Amniotic stem cell (primary cell): ENCODE measurements around the gene PCNX1.
"Not testable (repeated sequence)": the region's sequence is repeated elsewhere in the genome, so short reads cannot be mapped to it uniquely, and the experiment has no call there.

Experiments used
- DNase-seq: peaks from one replicate; lab custom pipeline; 2025; lab: John Stamatoyannopoulos, UW

Gene PCNX1

DNA sequence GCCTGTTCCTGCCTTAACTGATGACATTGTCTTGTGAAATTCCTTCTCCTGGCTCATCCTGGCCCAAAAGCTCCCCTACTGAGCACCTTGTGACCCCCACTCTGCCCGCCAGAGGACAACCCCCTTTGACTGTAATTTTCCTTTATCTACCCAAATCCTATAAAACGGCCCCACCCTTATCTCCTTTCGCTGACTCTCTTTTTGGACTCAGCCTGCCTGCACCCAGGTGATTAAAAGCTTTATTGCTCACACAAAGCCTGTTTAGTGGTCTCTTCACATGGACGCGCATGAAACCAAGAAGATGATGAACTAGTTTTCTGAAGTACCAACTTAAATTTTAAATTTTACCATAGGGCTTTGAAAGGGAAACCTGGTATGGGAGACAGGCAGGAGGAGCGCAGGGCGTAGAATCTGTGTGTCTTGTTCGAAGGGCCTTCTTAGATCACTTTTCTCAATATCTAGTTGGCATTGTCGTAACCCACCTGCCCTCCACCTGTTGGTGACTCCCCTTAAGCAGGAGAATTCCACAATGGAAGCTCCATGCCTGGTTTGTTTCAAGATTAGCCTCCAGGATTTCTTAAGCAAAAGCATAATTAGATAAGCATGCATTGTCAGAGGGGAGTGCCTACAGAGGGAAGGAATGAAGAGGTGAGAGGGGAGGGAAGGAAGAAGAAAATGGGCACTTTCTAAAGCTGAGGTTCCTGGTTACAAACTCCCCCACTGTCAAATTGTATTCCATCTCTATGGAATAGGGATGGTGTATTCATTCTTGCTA is 222.6 kb downstream of the PCNX1 start:
- DNase-seq, result not testable (repeated sequence)

DNA sequence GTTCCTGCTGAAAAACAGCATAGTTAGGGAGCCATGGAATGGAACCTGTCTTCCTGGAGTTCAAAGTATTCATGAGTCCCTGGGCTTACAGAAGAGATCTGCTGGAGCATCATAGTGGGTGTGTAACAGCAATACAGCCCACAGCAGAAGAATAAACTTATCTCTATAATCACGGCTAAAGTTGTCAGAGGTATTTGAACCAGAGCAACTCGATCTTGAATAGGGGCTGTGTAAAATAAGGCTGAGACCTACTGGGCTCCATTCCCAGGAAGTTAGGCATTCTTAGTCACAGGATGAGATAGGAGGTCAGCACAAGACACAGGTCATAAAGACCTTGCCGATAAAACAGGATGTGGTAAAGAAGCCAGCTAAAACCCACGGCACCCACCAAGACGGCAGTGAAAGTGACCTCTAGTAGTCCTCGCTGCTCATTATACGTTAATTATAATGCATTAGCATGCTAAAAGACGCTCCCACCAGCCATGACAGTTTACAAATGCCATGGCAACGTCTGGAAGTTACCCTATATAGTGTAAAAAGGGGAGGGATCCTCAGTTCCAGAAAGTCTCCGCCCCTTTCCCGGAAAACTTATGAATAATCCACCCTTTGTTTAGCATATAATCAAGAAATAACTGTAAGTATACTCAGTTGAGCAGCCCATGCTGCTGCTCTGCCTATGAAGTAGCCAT is 223.4 kb downstream of the PCNX1 start:
- no peak for DNase-seq

DNA sequence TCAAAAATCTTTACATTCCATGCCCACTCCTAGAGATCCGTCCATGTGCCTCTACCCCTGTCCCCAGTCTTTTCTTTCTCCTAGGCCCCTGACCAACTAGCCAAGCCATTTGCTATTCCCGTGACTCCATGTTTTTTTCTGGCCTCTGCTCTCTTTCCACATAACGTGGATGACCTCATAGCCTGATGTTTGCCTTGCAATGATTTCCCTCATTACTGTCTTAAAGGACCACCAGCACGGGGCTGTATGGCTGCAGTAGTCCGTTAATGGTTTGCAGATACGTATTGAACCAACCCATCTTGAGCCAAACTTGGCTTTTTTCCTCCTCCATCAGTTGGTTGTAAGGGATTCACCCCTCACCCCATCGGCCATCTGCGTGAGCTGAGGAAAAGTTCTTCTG is 226.0 kb downstream of the PCNX1 start:
- no peak for DNase-seq

DNA sequence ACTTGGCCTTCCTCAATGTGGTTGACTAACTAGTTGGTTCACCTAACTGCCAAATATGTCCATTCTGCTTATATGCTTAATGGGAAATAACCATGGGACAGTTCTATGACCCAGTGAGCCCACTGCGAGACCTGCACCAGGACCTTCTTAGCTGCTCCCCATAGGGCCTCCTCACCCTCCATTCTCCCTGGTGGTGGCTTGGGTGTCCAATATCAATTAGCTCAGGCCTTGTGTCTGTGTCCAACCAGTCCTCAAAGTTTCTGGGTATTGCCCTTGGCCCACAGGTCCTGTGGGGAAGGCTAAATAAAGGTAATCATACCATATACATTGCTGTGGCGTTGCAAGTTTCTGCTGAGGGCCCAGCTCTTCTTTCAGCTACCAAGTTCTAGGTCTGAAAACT is 228.2 kb downstream of the PCNX1 start:
- no peak for DNase-seq

DNA sequence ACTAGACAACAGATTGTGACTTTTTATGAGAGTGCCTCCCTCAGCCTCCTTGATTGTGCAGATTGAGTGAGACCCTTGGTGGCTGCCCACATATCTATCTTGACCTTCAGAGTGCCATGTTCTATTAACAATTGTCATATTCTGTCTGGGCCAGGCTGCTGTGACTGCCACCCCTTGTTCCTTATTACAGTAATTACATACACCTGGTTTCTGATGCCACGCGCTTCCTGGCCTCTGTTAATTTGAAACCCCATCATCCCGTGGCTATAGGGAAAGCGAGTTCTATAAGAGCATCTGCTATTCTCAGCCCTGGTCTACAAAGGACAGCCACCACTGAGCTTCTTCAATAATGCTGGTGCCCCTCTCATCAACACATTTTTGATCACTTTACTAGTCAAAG is 228.7 kb downstream of the PCNX1 start:
- no peak for DNase-seq

DNA sequence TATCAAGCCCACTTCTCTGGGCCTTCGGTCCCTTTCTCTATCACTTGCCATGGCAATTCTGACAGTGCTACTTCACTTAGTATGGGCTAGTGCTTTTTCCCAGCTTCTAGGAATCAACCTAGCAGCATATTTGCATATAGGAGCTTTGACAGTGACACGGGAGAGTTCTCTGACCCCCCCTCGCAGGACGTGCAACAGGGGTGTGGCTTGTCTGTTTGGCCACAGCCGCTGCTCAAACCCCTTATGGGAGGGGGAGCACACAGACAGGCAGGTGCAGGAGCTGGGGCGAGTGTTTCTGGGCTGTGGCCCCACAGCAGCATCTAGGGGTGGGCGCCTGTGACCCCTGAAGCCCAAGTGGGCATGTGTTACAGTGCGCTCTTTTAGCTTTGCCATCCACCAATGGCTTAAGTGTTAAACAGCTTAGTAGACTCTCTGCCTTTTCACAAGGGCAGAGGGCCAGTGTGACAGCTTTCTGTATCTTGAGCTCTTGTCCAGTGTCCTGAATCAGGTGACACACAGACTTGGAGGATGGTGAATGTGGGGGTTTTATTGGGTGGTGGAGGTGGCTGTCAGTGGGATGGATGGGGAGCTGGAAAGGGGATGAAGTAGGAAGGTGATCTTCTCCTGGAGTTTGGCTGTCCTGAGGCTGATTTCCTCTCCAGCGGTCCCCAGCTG is 229.3 kb downstream of the PCNX1 start:
- no peak for DNase-seq

DNA sequence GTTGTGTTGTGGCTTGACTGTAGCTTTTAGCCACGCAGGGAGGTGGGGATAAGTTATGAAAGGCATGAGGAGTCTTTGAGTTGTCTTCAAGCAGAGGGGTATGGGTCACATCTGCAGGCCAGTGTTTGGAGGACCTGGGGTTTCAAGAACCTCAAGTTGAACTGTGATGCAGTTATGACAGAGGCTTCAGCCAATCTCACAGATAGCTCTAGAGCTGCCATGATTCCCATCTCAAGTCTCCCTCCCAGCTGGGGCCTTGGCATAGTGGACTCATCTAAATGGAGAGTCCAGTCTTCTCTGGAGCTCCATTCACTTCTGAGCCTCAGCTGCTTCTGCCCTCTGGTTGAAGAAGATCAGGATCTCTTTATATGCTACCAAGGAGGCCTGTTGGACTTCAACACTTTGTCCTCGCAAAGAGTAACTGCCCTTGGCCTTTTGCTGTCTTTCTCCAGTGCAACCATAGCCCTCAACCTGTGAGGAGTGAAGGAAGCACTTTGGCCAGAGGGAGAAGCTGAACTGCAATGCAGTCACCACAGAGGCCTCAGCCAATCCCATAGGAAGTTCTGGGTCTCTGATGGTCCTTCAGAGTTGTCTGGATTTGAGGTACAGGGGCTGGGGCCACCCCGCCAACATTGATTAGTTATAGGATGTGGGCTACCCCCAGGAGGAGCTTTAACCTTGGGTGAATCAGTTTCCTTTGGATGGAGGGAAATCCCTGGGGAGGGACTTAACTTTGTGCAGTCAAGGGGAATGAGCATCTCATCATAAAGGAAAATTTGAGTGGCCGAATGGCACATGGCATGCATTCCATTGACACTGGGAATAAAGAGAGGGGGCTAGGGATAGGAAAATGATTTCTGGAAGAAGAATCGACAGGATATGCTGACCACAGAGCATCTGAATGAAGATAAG is 230.5 kb downstream of the PCNX1 start:
- no peak for DNase-seq

DNA sequence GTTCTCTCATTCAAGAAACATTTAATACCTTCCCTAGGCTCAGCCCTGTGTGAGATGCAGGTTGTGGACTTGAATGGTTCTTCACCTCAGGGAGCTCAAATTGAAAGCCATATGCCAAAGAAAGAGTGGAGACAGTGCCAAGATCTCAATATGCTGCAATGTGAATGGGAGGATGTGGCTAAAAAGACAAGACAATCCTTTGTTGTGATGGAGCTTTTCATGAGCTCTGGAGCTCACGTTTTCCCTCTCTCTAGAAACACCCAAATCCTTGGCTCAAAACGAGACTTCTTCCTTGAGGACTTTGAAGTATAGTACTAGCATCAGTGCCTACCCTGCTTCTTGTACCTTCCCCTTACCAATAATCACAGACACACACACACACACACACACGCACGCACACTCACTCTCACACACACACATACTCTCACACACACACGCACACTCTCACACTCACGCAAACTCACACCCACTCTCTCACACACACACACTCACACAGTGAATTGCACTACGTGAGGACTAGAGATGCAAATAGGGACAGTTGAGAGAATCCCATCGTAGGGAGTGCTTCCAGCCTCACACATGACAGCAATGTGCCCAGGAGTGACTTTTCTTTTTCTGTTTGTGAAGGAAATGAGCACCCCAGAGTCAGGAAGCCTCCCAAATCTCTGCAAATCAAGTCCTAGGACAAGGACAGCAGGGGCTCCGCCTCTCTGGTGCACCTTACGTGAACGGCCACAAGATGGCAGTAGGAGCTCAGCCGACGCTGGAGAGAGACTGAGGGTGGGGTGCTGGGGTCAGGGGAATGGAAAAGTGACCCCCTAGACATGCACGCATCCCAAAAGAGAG is 231.4 kb downstream of the PCNX1 start:
- DNase-seq, result no peak

DNA sequence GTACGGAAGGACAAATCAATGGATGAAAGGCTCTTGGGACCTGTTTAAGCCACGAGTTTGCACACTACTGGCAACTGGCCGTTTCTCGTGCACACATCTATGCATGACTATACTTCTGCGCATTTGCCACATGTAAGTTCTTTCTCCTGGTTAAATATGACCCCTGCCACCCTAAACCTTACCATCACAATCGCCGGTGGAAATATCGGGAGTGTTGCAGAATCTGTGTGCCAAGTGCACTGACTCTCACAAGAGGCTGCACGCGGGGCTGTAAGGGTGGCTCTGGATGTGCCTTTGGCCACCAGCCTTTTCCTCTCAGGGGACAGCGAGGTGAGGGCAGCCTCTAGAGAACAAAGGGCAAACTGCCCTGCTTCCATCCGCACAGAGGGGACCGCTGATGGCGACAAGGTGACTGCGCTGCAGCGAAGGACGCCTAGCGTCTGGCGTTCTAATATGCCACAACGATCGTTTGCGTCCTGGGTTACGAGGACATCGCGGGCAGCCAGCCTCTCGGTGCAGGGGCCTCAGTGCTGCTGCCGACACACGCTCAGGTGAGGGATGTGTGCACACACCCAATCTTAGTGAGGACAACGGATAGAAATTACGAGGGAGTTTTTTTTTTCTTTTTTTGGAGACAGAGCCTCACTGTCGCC is 232.2 kb downstream of the PCNX1 start:
- no peak for DNase-seq

DNA sequence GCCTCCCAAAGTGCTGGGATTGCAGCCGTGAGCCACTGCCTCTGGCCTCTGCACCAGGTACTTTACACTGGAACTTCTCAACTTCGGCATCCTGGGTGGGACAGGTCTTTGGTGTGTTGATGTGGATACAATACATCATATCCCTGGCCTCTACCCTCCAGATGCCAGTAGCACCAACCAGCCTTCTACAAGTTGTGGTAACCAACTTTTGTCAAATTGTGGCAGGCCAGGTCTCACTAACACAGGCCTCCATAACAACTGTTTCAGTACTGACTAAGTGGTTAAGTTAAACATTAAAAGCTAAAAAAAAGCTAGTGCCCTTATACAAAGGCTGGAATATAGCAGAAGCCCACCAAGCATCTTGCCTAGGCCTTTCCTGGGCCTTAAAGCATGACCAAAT is 232.9 kb downstream of the PCNX1 start:
- no peak for DNase-seq

DNA sequence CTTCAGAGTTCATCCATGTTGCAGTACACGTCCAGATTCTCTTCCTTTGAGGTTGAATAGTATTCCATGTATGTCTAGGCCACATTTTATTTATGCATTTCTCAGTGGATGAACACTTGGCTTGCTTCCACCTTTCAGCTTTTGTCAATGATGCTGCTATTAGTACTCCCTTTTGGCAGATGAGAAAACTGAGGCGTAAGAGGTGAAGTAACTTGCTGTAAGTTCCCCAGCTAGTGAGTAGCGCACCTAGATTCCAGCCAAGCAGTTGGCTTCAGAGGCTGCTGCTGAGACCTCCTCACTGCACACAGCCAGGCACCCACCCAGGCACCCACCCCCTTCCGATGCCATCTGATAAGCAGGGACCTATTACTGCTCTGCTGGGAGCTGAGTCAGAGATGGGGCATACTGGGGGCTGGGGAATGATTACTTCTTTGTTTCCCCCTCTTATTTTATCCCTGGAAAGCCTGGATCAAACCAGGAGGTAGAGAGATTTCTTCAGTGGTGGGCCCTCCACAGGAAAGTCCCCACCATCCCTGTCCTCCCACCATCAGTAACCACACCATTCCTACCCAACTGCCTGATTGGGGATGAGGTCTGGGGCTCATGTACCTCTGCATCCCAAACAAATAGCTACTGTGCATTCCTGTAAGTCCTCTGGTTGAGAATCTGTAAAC is 234.6 kb downstream of the PCNX1 start:
- no peak for DNase-seq

DNA sequence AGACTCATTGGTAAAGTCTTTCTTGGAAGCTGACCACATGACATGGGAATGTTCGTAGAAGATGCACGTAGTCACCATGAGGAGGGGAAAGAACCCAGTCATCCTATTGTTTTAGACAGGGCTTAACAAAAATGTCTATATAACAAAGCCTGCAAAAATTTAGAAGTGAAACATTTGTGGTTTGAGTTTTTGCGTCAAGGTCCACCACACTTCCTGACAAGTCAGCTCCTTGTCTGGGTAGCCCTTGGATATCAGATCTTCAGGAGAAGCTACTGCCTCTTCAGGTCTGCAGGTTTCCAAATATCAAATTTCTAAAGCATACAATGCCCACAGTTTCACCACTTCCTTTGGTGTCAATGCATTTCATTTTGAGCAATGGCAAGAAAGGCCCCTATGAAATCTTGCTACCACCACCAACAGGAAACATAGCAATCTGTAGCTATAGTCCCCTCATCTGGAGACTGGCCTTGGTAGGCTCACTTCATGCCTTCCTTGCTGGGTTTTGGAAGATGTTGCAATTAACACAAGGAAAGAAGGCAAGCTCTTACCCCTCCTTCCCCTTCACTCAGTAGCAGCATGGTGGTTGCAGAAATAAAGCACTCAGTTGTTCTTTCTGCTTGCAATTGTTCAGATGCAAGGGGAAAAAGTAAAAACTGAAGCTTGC is 235.2 kb downstream of the PCNX1 start:
- DNase-seq, result peak; percentile 46

DNA sequence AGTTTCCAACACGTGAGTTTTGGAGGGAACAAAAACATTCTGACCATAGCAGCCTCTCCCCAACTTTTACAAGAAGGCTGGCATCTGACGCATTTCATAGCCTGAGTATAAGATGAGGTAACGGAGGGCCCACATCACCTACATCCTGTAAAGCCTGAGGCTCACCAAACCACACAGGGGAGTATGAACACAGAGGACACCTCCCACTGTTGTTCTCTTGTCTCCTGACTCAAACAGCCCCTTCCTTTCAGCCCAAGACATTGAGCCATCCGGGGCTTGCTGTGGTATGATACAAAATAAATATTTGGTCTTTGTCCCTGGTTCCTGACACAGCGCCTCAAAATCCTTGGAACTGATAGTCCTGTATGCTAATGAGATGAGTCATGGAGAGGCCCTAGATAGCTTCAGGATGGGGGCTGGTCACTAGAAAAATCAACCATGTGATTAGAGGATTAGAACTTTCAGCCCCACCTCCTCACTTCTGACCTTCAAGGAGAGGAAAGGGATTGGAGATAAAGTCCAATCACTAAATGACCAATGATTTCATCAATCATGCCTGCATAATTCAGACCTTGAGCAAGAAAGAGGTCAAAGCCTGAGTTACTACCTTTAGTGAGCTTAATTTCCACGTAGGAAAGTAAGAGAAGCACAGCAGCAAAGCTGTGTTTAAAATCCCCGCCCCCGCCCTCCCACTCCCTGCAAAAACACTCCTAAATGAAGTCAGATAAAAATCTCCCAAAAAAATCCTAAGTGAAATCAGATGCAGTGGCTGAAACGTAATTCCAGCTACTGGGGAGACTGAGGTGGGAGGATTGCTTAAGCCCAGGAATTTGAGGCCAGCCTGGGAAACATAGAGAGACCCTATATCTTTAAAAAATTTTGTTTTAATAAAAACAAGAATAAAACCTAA is 236.4 kb downstream of the PCNX1 start:
- DNase-seq, result no peak

DNA sequence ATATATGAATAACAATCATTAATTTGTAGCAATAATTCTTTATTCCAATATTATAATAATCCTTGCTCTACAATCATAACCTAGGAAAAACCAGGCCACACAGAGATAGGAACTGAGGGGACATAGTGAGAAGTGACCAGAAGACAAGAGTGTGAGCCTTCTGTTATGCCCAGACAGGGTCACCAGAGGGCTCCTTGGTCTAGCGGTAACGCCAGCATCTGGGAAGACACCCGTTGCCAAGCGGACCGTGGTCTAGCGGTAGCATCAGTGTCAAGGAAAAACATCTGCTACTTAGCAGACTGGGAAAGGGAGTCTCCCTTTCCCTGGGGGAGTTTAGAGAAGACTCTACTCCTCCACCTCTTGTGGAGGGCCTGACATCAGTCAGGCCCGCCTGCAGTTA is 240.1 kb downstream of the PCNX1 start:
- DNase-seq, result not testable (repeated sequence)

DNA sequence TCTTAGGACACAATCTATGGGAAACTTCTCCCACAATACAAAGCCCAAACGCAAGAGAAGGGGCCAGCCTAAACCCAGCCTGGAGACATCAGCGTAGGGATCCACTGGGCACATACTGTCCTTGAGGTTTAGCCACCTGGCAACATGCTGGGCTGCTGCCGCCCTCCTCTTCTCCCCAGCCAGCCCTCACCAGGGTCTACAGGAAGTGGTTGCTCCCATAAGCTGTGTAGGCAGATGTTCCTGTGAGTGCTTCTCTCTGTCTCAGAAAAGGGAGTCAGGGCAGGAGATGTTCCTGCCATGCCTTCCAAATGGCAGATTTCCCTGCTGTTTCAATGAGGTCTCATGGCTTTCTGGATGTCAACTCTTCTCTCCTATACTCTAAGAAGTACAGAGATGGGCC is 241.4 kb downstream of the PCNX1 start:
- no peak for DNase-seq

DNA sequence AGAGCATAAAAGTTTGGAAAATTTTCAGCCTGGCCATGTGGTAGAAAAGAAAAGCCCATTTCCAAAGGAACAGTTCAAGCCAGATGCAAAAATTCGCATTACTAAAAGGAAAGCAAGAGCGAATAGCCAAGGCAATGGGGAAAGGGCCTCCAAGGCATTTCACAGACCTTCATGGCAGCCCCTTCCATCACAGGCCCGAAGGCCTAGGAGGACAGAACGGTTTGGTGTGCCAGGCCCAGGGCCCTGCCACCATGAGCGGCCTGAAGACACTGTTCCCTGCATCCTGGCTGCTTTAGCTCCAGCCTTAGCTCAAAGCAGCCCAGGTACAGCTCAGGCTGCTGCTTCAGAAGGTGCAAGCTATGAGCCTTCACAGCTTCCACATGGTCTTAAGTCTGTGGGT is 243.5 kb downstream of the PCNX1 start:
- DNase-seq, result no peak

DNA sequence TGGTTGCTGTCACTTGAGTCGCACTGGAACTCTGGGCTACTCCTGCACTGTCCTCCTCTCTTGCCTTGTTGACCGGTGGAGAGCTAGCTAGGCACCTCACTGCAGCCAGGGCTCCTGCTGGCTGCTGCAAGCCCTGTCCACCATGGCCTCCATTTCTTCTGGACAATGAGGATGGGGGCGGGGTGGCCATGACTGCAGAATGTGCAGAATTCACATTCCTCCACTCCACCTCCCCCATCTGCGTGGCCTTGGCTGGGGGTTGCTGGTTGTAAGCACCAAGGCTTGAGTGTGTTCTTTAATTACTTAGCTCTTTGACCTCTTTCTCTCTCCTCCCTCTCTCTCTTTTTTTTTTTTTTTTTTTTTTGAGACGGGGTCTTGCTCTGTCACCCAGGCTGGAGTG is 248.5 kb downstream of the PCNX1 start:
- no peak for DNase-seq

DNA sequence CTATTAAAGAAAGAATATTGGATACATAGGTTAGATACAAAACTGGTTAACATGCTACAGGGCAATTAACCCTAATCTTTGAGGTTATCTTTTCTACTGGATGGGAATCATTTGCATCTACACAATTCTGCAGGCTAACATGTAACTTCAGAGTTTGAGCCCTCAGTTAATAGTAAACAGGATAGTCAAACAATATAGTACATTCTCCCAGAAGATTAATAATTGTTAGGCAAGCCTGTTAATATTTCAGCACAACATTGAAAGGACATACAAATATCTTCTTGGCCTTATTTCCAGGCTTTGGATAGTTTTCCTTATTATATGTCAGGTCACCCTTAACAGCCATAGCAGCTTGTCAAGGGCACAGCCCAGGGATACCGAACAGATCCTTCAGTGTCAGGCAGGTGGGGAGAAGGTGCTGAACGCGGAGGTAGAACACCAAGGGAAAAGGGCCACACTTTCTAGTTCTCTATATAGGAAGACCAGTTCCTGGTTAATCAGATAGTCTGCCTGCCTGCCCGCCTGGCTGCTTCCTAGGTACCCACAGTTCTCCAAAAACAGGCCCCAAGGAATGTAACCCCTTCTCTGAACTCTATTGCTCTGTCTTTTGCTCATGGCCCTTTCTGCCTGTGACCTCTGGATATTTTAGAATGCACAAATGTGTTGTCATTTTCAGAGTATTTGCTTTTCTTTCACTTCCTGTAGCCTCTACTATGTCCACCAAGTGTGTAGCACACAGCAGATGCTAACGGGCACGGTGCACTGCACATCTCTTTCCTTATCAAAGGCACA is 256.0 kb downstream of the PCNX1 start:
- no peak for DNase-seq
